Spleen (tissue), 7 donors: ENCODE results near the gene RFC4.

Experiments
- CTCF ChIP-seq, 11 experiments: fragments of 200-600 bp in 7 of 11; fragments of 450-650 bp in 4 of 11; sonication (generic) in 4 of 11; IDR thresholded peaks in 8 of 11; conservative IDR thresholded peaks in 3 of 11; 1 replicate in 7 of 11; 2 replicates in 4 of 11; pipeline versions ENCODE4 v1.4.0 to v1.8.0; 2016 to 2021; ENCODE audit warnings: antibody characterized with exemption in 11 of 11, inconsistent platforms in 4 of 11, mild to moderate bottlenecking in 1 of 11
- POLR2AphosphoS5 ChIP-seq, 3 donors: sonication (generic); formaldehyde crosslinking; IDR thresholded peaks; one replicate each; pipeline ENCODE4 v1.5.1; 2017; ENCODE audit warnings: antibody characterized with exemption in 3 of 3
- donor health status: DM: no; HTN: no; CAD: no; lungs with moderate emphysema.
- donor health status: DM: no; HTN: no; CAD: no.
- donor health status: DM: no; HTN: no; CAD: no.

- TF ChIP-seq CTCF (IDR thresholded peaks at IDR 0.05 in 8 of 11, conservative IDR thresholded peaks at IDR 0.05 in 3 of 11) (no peak), POLR2AphosphoS5 (IDR thresholded peaks at IDR 0.05) (no peak)
Measured at GRCh38 chr3:186847437-186847836, 41.2 kb upstream of the RFC4 start.
